HG03571 (cell line): ENCODE data around the gene COG1.

Source experiments
- ATAC-seq: cut with Tn5 transposase; IDR thresholded peaks from one replicate; pipeline ENCODE4 v1.9.1; 2021; ENCODE audit not compliant: unreplicated experiment

COG1 gene

DNA sequence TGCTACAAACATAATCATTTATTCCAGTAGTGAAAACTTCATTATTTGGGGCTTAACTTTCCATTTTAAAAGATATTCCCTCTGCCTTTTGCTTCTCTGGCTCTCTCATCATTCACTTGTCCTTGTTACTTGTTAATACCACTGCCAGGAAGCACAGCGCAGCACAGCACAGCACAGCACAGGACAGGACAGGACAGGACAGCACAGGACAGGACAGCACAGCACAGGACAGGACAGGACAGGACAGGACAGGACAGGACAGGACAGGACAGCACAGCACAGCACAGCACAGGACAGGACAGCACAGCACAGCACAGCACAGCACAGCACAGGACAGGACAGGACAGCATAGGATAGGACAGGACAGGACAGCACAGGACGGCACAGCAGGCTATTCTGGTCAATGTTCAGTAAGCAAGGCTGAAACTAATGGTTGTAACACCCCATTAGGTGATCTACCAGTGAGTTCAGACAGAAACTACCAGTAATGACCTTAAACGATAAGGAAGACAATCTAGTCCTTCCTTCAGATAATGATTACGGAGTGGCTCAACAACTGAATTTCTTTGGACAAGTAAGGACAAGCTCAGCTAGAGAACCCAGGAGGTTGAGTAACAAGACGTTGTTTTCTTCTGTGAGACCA is 31.9 kb downstream of the COG1 start:
- ATAC-seq = no peak

DNA sequence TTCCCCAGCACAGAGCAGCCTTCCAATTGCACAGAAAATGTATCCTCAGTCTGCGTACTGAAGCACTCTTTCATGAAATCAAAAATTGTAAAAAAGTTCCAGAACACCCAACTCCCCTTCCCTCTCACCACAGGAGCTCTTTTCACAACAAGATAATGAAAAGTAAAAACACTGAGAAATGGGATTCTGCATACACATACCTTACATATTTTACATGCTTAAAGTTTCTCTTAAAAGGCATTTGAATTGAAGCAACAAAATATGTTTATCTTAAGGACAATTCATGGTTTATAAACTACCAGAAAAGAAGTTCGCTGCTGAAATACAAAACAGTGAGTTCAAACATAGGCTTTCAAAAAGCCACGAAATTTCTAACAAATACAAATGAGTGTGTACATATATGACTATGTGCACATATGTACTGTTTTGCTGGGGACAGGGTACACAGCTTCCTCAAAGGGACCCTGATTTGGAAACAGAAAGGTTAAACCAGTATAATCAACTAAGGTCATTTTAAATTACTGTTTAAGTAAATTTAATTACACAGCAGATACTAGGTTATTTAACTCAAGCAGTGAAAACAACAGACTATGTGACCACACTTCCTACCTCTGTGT is 33.8 kb downstream of the COG1 start:
- ATAC-seq = no peak

GRCh38 chr17:73227379-73227778 is 34.5 kb downstream of the COG1 start:
- ATAC-seq = no peak

DNA sequence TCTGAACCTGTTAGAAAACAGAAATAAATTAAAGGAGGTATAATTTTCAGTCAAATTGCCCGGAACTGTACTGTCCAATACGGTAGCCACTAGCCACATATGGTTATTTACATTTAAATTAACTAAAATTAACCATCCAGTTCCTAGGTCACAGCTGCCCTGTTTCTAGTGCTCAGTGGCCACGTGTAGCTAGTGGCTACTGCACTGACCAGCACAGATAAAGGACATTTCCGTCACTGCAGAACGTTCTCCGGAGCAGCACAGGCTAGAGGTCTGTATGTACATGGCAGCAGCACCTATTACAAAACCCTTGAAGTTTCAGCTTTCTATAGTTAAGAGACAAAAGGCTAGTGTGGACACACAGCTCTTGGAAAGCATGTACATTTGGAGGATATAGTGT is 35.1 kb downstream of the COG1 start:
- no peak for ATAC-seq

DNA sequence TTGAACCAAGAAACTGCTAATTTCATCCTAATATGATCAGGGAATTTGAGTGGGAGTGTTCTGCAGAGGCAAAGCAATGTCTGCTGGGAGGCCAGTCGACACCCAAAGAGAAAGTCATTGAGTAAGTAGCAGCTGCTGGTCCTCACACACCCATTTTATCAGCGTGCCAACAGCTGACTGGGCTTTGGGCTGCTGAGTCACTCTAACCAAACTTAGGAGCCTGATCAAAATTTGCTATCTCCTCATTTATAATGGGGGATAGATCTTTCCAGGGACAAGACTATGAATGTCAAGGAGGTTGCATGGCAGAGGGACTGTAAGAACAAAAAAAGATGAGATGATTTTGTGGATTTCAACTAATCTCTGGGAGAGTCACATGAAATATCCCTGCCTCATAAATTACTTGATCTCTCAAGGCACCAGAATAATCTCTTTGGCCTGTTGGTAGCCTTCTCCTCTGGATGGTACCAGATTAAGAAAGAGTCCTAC is 35.9 kb downstream of the COG1 start:
- ATAC-seq = no peak

- no peak for ATAC-seq
Measured at GRCh38 chr17:73230088-73230487, 37.2 kb downstream of the COG1 start.

DNA sequence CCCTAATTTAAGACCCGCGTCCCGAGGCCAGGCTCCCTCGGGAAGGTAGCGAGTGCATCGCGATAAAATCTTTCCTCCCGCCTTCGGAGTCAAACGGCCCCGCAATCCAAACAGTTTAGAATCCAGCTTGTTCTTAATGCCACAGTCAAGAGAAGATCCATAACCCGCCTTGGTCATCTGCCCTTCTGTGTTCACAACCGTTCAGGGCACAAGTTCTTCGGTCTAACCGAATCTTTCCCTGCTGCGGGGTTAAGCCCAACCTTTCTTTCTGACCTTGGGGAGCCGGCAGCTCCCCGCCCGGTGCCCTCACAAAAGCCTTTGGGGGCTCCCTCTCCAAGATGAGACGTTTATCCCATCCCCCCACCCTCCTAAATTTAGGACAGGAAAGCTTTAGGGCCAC is 38.5 kb downstream of the COG1 start:
- no peak for ATAC-seq

DNA sequence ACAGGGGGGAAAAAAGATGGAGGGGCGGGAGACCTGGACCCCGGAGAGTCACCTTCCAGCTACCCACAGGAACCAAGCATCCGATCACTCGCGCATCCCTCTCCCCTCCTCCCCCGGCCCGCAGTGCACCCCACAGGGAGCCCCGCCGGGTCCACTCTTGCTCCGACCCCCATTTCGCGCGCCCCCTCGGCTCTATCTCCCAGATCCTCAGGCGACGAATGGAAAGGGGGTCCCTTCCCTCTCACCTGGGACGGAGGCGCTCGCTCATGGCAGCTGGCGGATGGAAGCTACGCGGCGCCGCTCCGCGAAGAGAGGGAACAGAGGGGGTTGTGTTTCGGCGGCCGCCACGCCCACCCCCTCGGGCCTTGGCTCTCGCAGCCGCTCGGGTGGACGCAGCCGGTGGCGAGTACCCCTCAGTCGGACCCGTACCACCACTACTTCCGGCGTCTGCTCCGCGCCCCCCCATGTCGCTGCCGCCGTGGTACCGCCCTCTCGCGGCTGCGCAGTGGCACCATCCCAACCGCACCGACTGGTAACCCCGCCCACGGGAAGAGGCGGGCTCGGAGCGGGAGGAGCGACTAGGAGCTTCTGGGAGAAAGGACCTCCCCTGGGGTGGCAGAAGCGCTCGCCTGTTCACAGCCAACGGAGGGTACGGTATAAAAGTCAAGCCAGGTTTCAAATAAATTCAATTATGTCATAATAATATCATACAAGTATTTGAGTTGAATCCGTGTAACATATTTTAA is 39.2 kb downstream of the COG1 start:
- peak; percentile 77 for ATAC-seq

GRCh38 chr17:73232587-73233373 is 39.9 kb downstream of the COG1 start:
- peak; percentile 12 for ATAC-seq

GRCh38 chr17:73234736-73235135 is 41.9 kb downstream of the COG1 start:
- no peak for ATAC-seq

GRCh38 chr17:73237714-73238113 is 44.9 kb downstream of the COG1 start:
- ATAC-seq = no peak

- no peak for ATAC-seq
Measured at GRCh38 chr17:73240561-73240960, 47.7 kb downstream of the COG1 start.

- no peak for ATAC-seq
Measured at GRCh38 chr17:73247726-73248125, 54.9 kb downstream of the COG1 start.

GRCh38 chr17:73248532-73248931 is 55.7 kb downstream of the COG1 start:
- no peak for ATAC-seq

GRCh38 chr17:73249700-73250099 is 56.8 kb downstream of the COG1 start:
- no peak for ATAC-seq

DNA sequence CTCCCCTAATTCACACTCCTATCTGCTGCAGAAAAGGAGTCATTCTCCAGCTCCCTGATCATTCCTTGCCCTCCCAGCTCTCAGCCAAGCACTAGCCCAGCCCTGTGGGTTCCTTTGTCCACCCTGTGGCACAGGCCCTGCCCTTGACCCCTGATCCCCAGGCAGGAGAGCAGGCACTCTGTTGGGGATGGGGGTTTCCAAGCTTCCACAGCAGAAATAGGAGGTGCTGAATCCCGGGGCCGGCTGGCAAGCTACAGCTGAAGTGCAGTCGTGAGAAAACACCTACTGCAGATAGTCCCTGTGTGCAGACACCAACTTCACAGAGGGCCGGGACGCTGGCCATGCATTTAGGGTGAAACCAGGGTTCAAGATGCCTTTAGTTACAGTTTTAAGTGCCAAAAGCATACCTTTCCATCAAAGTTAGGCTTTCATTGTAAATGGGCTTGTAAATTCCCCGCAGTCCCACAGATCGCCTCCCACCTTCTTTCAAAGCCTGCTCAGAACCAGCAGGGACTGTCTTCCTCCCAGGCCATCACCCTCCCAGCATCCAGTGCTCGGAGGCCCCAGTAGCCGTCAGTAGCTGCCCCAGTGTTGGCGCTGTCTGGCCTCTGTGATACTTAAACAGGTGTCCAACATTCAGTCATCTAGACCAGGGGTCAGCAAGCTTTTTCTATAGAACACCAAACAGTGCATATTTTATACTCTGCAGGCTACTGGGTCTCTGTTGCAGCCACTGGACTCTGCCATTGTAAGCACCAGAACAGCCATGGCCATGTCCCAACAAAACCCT is 58.2 kb downstream of the COG1 start:
- no peak for ATAC-seq

DNA sequence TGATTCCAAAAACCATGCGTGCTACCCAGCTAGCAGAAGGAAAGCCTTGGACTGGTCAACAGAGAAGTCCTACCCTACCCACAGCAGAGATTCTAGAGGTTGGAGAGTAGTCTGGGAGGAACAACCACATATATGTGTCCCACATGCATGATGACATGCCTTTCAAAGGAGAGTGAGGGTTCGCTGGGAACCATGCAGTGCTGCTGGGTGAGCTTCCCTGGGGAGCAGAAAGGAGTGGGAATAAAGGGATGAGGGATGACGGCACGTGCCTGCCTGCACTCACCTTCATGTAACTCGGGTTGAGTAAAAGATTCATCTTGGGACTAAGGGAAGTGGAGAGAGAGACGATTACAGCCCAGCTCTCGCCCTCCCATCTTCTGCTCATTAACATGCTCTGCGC is 59.0 kb downstream of the COG1 start:
- ATAC-seq = no peak

DNA sequence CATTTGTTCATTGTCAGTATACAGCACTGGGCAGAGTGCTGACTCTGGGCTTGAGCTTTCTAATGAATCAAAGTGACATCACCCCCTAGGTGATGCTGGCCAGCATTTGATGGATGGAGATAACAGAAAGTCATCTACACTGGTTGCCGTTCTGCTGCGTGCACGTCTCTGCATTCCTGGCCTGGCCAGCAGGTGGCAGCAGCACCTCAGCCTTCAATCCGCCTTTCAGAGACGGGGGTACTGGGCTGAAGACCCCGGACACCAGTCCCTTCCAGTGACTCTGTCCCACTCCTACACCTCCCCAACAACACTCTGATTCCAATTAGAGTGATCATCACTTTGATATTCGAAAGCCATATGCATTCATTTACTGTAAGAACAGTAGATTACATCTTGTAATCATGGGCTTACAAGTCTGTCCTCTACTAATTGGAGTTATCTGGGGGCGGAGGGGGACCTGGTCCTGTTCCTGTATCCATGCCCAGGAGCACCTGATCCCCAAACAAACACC is 62.9 kb downstream of the COG1 start:
- no peak for ATAC-seq

DNA sequence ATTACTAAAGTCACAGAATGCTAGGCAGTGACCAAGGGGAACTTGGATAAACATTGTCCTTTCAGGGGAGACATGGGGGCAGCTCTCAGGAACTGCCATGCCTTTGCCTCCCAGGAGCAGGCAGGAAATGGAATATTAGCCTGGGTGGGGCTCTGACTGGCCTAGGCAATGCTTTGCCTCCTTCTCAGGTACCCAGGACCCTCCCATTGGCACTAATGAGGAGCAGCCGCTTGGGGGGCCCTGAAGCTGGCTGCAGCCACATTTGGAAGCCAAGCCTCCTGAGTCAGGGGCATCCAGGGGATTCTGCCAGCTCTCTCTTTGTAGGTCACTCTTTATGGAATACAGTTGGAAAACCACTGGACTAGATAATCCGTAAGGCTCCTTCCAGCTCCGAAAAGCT is 63.4 kb downstream of the COG1 start:
- ATAC-seq = no peak

- no peak for ATAC-seq
Measured at GRCh38 chr17:73257516-73257915, 64.7 kb downstream of the COG1 start.
